Peyer's patch (tissue), 4 donors: Measurements from ENCODE around the gene ADARB1. TPM values are rescaled to one million over a fixed set of nuclear protein-coding genes. Genes with fewer than 3 reads are reported as not detected.

Experiments
- DNase-seq, 3 donors: peaks; one replicate each; pipeline ENCODE4 v3.0.0-alpha.2; 2017 to 2019
- H3K27ac ChIP-seq, 4 donors: fragments of 200-600 bp; sonication (generic); one replicate each; pipeline ENCODE4 v1.5.1; 2016 to 2019
- H3K27me3 ChIP-seq, 2 donors: fragments of 200-600 bp; sonication (generic); one replicate each; pipeline ENCODE4 v1.5.1; 2019
- H3K36me3 ChIP-seq, 3 donors: fragments of 200-600 bp; sonication (generic); one replicate each; pipeline ENCODE4 v1.5.1; 2016 to 2019
- H3K4me1 ChIP-seq, 4 donors: fragments of 200-600 bp; sonication (generic); one replicate each; pipeline ENCODE4 v1.5.1; 2016 to 2019
- H3K4me3 ChIP-seq, 4 donors: fragments of 200-600 bp; sonication (generic); 1 replicate in 3 of 4; 2 replicates in 1 of 4; pipeline ENCODE4 v1.5.1; 2016 to 2019; ENCODE audit warnings: mild to moderate bottlenecking in 1 of 4
- H3K9me3 ChIP-seq, 4 donors: fragments of 200-600 bp; sonication (generic); one replicate each; pipeline ENCODE4 v1.5.1; 2016 to 2019; ENCODE audit warnings: mild to moderate bottlenecking in 1 of 4
- POLR2A ChIP-seq, 2 donors: fragments of 450-650 bp; IDR thresholded peaks; one replicate each; pipeline ENCODE4 v1.5.1; 2017; ENCODE audit warnings: antibody characterized with exemption in 2 of 2, mild to moderate bottlenecking in 2 of 2, moderate library complexity in 2 of 2
- total RNA-seq, 4 donors: library from RNA; depleted of rRNA; stranded (reverse); fragments of >200 nt; gene quantifications; one replicate each; pipeline ENCODE4 v1.1.0, GENCODE V29; 2016
- TF ChIP-seq, protein P1 (sequence below), 6 experiments: fragments of 450-650 bp in 4 of 6; fragments of 200-600 bp in 2 of 6; sonication (generic) in 1 of 6; IDR thresholded peaks; one replicate each; pipeline ENCODE4 v1.5.1; 2017 to 2019; ENCODE audit warnings: antibody characterized with exemption in 6 of 6, mild to moderate bottlenecking in 3 of 6, moderate library complexity in 1 of 6

Gene ADARB1
- total RNA-seq, 4 donors from 2014 or later = 7.4 to 47.9 (median 10.0) TPM

DNA sequence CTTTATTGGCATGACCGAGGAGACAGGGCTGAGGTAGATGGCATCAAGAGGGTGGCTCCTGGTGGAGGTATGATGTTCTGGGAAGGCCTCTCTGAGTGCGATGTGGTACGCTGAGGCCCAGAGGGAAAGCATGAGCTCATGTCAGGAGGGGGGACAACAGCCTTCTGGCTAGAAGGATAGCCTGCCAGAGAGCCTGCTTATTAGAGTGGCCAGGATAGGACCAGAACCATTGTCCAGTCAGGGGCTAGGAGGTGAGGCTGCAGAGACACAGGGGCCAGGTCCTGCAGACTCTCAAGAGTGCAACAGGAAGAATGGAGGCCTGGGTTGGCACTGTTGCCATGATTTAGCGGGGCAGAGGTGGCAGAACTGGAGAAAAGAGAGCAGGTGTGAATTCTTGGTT lies 7.3 kb downstream of the ADARB1 start:
- TF ChIP-seq, protein P1, sequence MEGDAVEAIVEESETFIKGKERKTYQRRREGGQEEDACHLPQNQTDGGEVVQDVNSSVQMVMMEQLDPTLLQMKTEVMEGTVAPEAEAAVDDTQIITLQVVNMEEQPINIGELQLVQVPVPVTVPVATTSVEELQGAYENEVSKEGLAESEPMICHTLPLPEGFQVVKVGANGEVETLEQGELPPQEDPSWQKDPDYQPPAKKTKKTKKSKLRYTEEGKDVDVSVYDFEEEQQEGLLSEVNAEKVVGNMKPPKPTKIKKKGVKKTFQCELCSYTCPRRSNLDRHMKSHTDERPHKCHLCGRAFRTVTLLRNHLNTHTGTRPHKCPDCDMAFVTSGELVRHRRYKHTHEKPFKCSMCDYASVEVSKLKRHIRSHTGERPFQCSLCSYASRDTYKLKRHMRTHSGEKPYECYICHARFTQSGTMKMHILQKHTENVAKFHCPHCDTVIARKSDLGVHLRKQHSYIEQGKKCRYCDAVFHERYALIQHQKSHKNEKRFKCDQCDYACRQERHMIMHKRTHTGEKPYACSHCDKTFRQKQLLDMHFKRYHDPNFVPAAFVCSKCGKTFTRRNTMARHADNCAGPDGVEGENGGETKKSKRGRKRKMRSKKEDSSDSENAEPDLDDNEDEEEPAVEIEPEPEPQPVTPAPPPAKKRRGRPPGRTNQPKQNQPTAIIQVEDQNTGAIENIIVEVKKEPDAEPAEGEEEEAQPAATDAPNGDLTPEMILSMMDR (IDR thresholded peaks at IDR 0.05) = no peak
- no peak for TF ChIP-seq POLR2A (IDR thresholded peaks at IDR 0.05)
- peak overlapping the region in 1 of 4 donors; percentile 23 for H3K27ac ChIP-seq
- no peaks in the 10 kb centered on the region for H3K27me3 ChIP-seq
- no peaks in the 10 kb centered on the region for H3K36me3 ChIP-seq
- no peak overlapping the region for H3K4me3 ChIP-seq
- peaks cover 0 to 4% (median 0%) of the 10 kb centered on the region in 4 donors for H3K4me1 ChIP-seq
- H3K9me3 ChIP-seq = no peaks in the 10 kb centered on the region
- DNase-seq = peak in 1 of 3 donors; percentile 34

GRCh38 chr21:45082736-45083135 lies 8.4 kb downstream of the ADARB1 start:
- DNase-seq = no peak
- H3K9me3 ChIP-seq = no peaks in the 10 kb centered on the region
- H3K36me3 ChIP-seq = no peaks in the 10 kb centered on the region
- no peaks in the 10 kb centered on the region for H3K27me3 ChIP-seq
- H3K27ac ChIP-seq = no peak overlapping the region
- H3K4me3 ChIP-seq = no peak overlapping the region
- H3K4me1 ChIP-seq = peaks cover 0 to 4% (median 0%) of the 10 kb centered on the region in 4 donors
- TF ChIP-seq, protein P1 (IDR thresholded peaks at IDR 0.05) = no peak
- TF ChIP-seq POLR2A (IDR thresholded peaks at IDR 0.05) = no peak

DNA sequence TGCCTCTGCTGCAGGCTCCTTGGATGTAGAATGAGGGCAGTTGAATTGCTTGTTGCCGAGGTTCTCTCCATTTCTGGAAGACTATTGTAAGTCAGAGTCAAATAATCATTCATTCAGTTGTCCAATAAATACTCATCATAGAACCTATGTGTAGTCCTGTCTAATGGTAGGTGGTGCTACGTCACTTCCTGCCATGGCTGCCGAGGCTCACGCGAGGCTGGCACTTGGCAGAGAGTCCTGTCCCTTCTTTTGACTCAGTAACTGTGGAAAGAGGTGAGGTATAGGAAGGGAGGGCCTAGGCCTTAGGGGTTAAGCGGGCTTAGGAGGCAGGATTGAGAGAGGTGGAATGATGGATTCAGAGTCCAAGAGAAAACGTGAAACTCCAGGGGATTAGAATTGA lies 9.7 kb downstream of the ADARB1 start:
- Histone ChIP-seq H3K9me3 (no peaks in the 10 kb centered on the region), H3K27me3 (no peaks in the 10 kb centered on the region), H3K27ac (no peak overlapping the region), H3K36me3 (no peaks in the 10 kb centered on the region), H3K4me3 (no peak overlapping the region), H3K4me1 (peaks cover 0 to 4% (median 0%) of the 10 kb centered on the region in 4 donors)
- DNase-seq = peak in 1 of 3 donors; percentile 44
- TF ChIP-seq, protein P1 (IDR thresholded peaks at IDR 0.05) = no peak
- no peak for TF ChIP-seq POLR2A (IDR thresholded peaks at IDR 0.05)

- DNase-seq = no peak
- Histone ChIP-seq H3K4me3 (no peak overlapping the region), H3K27ac (no peak overlapping the region), H3K36me3 (no peaks in the 10 kb centered on the region), H3K27me3 (no peaks in the 10 kb centered on the region), H3K4me1 (no peaks in the 10 kb centered on the region), H3K9me3 (no peaks in the 10 kb centered on the region)
- TF ChIP-seq, protein P1 (IDR thresholded peaks at IDR 0.05) = no peak
- TF ChIP-seq POLR2A (IDR thresholded peaks at IDR 0.05) = no peak
These were observed 10.6 kb downstream of the ADARB1 start for GRCh38 chr21:45084881-45085536.

- Histone ChIP-seq H3K4me3 (no peak overlapping the region), H3K27me3 (no peaks in the 10 kb centered on the region), H3K4me1 (no peaks in the 10 kb centered on the region), H3K9me3 (no peaks in the 10 kb centered on the region), H3K36me3 (no peaks in the 10 kb centered on the region), H3K27ac (peak overlapping the region in 1 of 4 donors; percentile 28)
- DNase-seq = no peak
- no peak for TF ChIP-seq POLR2A (IDR thresholded peaks at IDR 0.05)
- TF ChIP-seq, protein P1 (IDR thresholded peaks at IDR 0.05) = no peak
These were observed 11.3 kb downstream of the ADARB1 start for GRCh38 chr21:45085700-45086099.
